Measurements from ENCODE around the gene NOL9. TPM values are rescaled to one million over a fixed set of nuclear protein-coding genes. Genes with fewer than 3 reads are reported as not detected.
"Not testable (repeated sequence)": the region's sequence is repeated elsewhere in the genome, so short reads cannot be mapped to it uniquely, and the experiment has no call there.

NOL9 gene
- polyA plus RNA-seq, 1 donor from 2014 or later, result 18.1 TPM

- Mint-ChIP-seq H3K4me1 (peaks cover 0 to 2% (median 0%) of the 10 kb centered on the region in 3 donors), H3K36me3 (no peaks in the 10 kb centered on the region), H3K9me3 (no peaks in the 10 kb centered on the region), H3K4me3 (peak overlapping the region in 1 of 4 donors; percentile 29), H3K27ac (no peak overlapping the region), H3K27me3 (peaks cover 5% of the 10 kb centered on the region)
Measured at GRCh38 chr1:6570100-6570499, 15.8 kb upstream of the NOL9 start.

- no peak overlapping the region for H3K27ac Mint-ChIP-seq
- H3K9me3 Mint-ChIP-seq, result no peaks in the 10 kb centered on the region
- H3K4me3 Mint-ChIP-seq, result no peak overlapping the region
- H3K27me3 Mint-ChIP-seq, result peaks cover 5% of the 10 kb centered on the region
- H3K4me1 Mint-ChIP-seq, result peaks cover 0 to 2% (median 0%) of the 10 kb centered on the region in 3 donors
- no peaks in the 10 kb centered on the region for H3K36me3 Mint-ChIP-seq
Measured at GRCh38 chr1:6569033-6569432, 14.7 kb upstream of the NOL9 start.

- peaks cover 0 to 4% (median 1%) of the 10 kb centered on the region in 3 donors for H3K4me1 Mint-ChIP-seq
- H3K27ac Mint-ChIP-seq, result peak overlapping the region in 1 of 3 donors; percentile 59
- H3K36me3 Mint-ChIP-seq, result no peaks in the 10 kb centered on the region
- no peaks in the 10 kb centered on the region for H3K27me3 Mint-ChIP-seq
- H3K4me3 Mint-ChIP-seq, result no peak overlapping the region
- H3K9me3 Mint-ChIP-seq, result no peaks in the 10 kb centered on the region
Measured at GRCh38 chr1:6560267-6560666, 6.0 kb upstream of the NOL9 start.

- H3K4me3 Mint-ChIP-seq, H3K36me3 Mint-ChIP-seq, H3K9me3 Mint-ChIP-seq, H3K27me3 Mint-ChIP-seq, H3K4me1 Mint-ChIP-seq, H3K27ac Mint-ChIP-seq: not testable (repeated sequence)
Measured at GRCh38 chr1:6559161-6559560, 4.8 kb upstream of the NOL9 start.

GRCh38 chr1:6557597-6557996, 3.3 kb upstream of the NOL9 start:
- H3K27me3 Mint-ChIP-seq, result no peaks in the 10 kb centered on the region
- no peaks in the 10 kb centered on the region for H3K36me3 Mint-ChIP-seq
- H3K4me1 Mint-ChIP-seq, result peaks cover 6 to 10% (median 9%) of the 10 kb centered on the region in 3 donors
- peak overlapping the region in 1 of 3 donors; percentile 39 for H3K27ac Mint-ChIP-seq
- H3K9me3 Mint-ChIP-seq, result no peaks in the 10 kb centered on the region
- peak overlapping the region in 1 of 4 donors; percentile 36 for H3K4me3 Mint-ChIP-seq

- Mint-ChIP-seq H3K27me3 (no peaks in the 10 kb centered on the region), H3K4me1 (peaks cover 6 to 12% (median 9%) of the 10 kb centered on the region in 3 donors), H3K36me3 (no peaks in the 10 kb centered on the region)
Measured at GRCh38 chr1:6554907-6555778, 830 bp upstream of the NOL9 start, which contains the start of gene TAS1R1. TSS of gene TAS1R1 (plus strand) at chr1:6555307. CDS start at chr1:6555374, 67 bp downstream.

GRCh38 chr1:6547301-6547700, 7.0 kb downstream of the NOL9 start:
- H3K4me1 Mint-ChIP-seq, result peaks cover 9 to 26% (median 20%) of the 10 kb centered on the region in 3 donors
- H3K27ac Mint-ChIP-seq, result peak overlapping the region in 2 of 3 donors; percentile 26 to 84
- peaks cover 4% of the 10 kb centered on the region for H3K36me3 Mint-ChIP-seq
- peak overlapping the region in 1 of 4 donors; percentile 81 for H3K4me3 Mint-ChIP-seq
- no peaks in the 10 kb centered on the region for H3K27me3 Mint-ChIP-seq
- H3K9me3 Mint-ChIP-seq, result no peaks in the 10 kb centered on the region

More at GRCh38 chr1:6554907-6555778, 830 bp upstream of the NOL9 start, which contains the start of gene TAS1R1:
- Mint-ChIP-seq H3K9me3 (no peaks in the 10 kb centered on the region), H3K4me3 (peak within 1 kb of the TSS; percentile 83 to 97 (median 95)), H3K27ac (peak within 1 kb of the TSS; percentile 59 to 71 (median 70))

GRCh38 chr1:6546326-6546725, 8.0 kb downstream of the NOL9 start:
- peaks cover 9 to 26% (median 20%) of the 10 kb centered on the region in 3 donors for H3K4me1 Mint-ChIP-seq
- H3K27me3 Mint-ChIP-seq, result no peaks in the 10 kb centered on the region
- no peaks in the 10 kb centered on the region for H3K9me3 Mint-ChIP-seq
- peaks cover 4% of the 10 kb centered on the region for H3K36me3 Mint-ChIP-seq
- H3K4me3 Mint-ChIP-seq, result peak overlapping the region in 2 of 4 donors; percentile 22 to 82
- H3K27ac Mint-ChIP-seq, result peak overlapping the region in 2 of 3 donors; percentile 25 to 84

GRCh38 chr1:6545276-6546112, 8.8 kb downstream of the NOL9 start:
- peak overlapping the region in 3 of 4 donors; percentile 24 to 82 (median 60) for H3K4me3 Mint-ChIP-seq
- H3K9me3 Mint-ChIP-seq, result no peaks in the 10 kb centered on the region
- peak overlapping the region in 2 of 3 donors; percentile 25 to 84 for H3K27ac Mint-ChIP-seq
- H3K36me3 Mint-ChIP-seq, result peaks cover 6% of the 10 kb centered on the region
- H3K27me3 Mint-ChIP-seq, result no peaks in the 10 kb centered on the region
- peaks cover 9 to 26% (median 20%) of the 10 kb centered on the region in 3 donors for H3K4me1 Mint-ChIP-seq

- H3K27me3 Mint-ChIP-seq, result no peaks in the 10 kb centered on the region
- peaks cover 6% of the 10 kb centered on the region for H3K36me3 Mint-ChIP-seq
- peak overlapping the region in 2 of 3 donors; percentile 17 to 80 for H3K27ac Mint-ChIP-seq
- no peaks in the 10 kb centered on the region for H3K9me3 Mint-ChIP-seq
- H3K4me1 Mint-ChIP-seq, result peaks cover 9 to 25% (median 20%) of the 10 kb centered on the region in 3 donors
- H3K4me3 Mint-ChIP-seq, result no peak overlapping the region
Measured at GRCh38 chr1:6544831-6545230, 9.5 kb downstream of the NOL9 start.

GRCh38 chr1:6538956-6539355, 15.4 kb downstream of the NOL9 start:
- H3K27ac Mint-ChIP-seq, result no peak overlapping the region

GRCh38 chr1:6536291-6536690, 18.0 kb downstream of the NOL9 start:
- peaks cover 0 to 8% (median 2%) of the 10 kb centered on the region in 3 donors for H3K4me1 Mint-ChIP-seq
- H3K27me3 Mint-ChIP-seq, result no peaks in the 10 kb centered on the region
- H3K9me3 Mint-ChIP-seq, result no peaks in the 10 kb centered on the region
- no peak overlapping the region for H3K4me3 Mint-ChIP-seq
- no peak overlapping the region for H3K27ac Mint-ChIP-seq
- peaks cover 10% of the 10 kb centered on the region for H3K36me3 Mint-ChIP-seq

More at GRCh38 chr1:6538956-6539355, 15.4 kb downstream of the NOL9 start:
- Mint-ChIP-seq H3K27me3 (no peaks in the 10 kb centered on the region), H3K4me3 (no peak overlapping the region), H3K4me1 (peaks cover 0 to 7% (median 2%) of the 10 kb centered on the region in 3 donors), H3K36me3 (peaks cover 6% of the 10 kb centered on the region), H3K9me3 (no peaks in the 10 kb centered on the region)

- Mint-ChIP-seq H3K36me3 (peaks cover 8% of the 10 kb centered on the region), H3K27ac (no peak overlapping the region)
Measured at GRCh38 chr1:6535214-6535613, 19.1 kb downstream of the NOL9 start.

GRCh38 chr1:6534248-6534822, 20.0 kb downstream of the NOL9 start:
- H3K4me1 Mint-ChIP-seq, result peaks cover 0 to 7% (median 0%) of the 10 kb centered on the region in 3 donors

More at GRCh38 chr1:6535214-6535613, 19.1 kb downstream of the NOL9 start:
- Mint-ChIP-seq H3K4me3 (no peak overlapping the region), H3K9me3 (no peaks in the 10 kb centered on the region), H3K4me1 (peaks cover 0 to 8% (median 2%) of the 10 kb centered on the region in 3 donors), H3K27me3 (no peaks in the 10 kb centered on the region)

More at GRCh38 chr1:6534248-6534822, 20.0 kb downstream of the NOL9 start:
- Mint-ChIP-seq H3K27ac (no peak overlapping the region), H3K27me3 (no peaks in the 10 kb centered on the region), H3K4me3 (no peak overlapping the region), H3K9me3 (no peaks in the 10 kb centered on the region), H3K36me3 (peaks cover 6% of the 10 kb centered on the region)

All from IgD-negative memory B cell (primary cell).